GM18907 (cell line): Measurements from ENCODE around the gene RBBP6.

Source experiments
- ATAC-seq: cut with Tn5 transposase; IDR thresholded peaks from one replicate; pipeline ENCODE4 v1.9.1; 2021; ENCODE audit warnings: mild to moderate bottlenecking, moderate library complexity; ENCODE audit not compliant: unreplicated experiment

The RBBP6 gene

DNA sequence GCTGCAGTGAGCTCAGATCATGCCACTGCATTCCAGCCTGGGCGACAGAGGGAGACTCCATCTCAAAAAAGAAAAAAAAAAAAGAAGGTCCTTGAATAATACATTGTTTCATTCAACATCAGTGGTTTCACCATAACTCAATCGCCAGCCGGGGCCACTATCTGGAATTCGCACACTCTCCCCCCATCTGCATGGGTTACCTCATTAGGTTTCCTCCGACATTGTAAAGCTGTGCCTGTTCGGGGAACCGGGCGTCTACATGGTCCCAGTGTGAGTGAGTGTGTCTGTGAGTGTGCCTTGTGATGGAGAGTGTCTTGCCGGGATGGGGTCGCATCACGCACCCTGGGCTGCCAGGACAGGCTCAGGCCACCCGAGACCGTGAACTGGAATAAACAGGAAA lies 16.6 kb upstream of the RBBP6 start:
- ATAC-seq, result no peak

- ATAC-seq, result no peak
Measured at GRCh38 chr16:24523569-24523968, 15.8 kb upstream of the RBBP6 start.

DNA sequence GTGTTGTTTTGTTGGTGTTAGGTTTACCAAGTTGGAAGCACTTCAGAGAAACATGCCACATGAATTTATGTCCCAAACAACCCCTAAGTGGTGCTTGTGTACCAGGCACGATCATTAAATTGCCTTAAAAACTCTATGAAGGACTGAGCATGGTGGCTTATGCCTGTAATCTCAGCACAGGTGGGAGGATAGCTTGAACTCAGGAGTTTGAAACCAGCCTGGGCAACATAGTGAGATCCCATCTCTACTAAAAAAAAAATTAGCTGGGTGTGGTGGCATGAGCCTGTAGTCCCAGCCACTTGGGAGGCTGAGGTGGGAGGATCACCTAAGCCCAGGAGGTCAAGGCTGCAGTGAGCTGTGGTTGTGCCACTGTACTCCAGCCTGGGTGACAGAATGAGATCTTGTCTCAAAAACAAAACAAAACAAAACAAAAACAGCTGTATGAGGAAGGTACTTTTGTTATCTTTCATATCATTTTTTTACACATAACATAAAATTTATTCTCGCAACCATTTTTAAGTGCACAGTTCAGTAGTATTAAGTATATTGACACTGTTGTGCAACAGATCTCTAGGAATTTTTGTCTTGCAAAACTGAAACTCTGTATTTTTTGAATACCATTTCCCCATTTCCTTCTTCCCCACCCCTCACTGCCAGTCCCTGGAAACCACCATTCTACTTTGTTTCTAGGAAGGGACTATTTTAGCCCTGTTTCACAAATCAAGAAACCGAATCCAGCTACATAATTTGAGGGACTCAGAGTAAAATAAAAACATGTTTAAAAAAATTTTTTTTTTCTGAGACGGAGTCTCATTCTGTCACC lies 14.3 kb upstream of the RBBP6 start:
- no peak for ATAC-seq

- ATAC-seq, result no peak
Measured at GRCh38 chr16:24525970-24526559, 13.3 kb upstream of the RBBP6 start.

- ATAC-seq, result no peak
Measured at GRCh38 chr16:24526701-24527495, 12.5 kb upstream of the RBBP6 start.

GRCh38 chr16:24531166-24531565 lies 8.2 kb upstream of the RBBP6 start:
- no peak for ATAC-seq

GRCh38 chr16:24534620-24535019 lies 4.7 kb upstream of the RBBP6 start:
- ATAC-seq, result no peak

DNA sequence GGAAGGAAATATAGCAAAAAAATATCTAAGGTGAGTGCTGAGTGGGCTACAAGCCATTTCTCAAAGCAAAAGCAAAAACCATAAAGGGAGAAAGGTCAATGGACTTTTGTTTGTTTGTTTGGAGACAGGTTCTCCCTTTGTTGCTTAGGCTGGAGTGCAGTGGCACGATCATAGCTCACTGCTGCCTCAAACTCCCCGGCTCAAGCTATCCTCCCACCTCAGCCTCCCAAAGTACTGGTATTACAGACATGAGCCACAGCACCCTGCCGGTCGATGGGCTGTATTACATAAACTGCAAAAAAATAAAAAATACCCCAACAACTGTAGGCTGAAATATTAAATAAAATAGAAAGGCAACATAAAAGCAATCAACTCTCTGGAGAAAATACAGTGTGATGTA lies 3.5 kb upstream of the RBBP6 start:
- ATAC-seq, result no peak

- no peak for ATAC-seq
Measured at GRCh38 chr16:24536671-24537070, 2.7 kb upstream of the RBBP6 start.

GRCh38 chr16:24537474-24538337 lies 1.7 kb upstream of the RBBP6 start:
- no peak for ATAC-seq

DNA sequence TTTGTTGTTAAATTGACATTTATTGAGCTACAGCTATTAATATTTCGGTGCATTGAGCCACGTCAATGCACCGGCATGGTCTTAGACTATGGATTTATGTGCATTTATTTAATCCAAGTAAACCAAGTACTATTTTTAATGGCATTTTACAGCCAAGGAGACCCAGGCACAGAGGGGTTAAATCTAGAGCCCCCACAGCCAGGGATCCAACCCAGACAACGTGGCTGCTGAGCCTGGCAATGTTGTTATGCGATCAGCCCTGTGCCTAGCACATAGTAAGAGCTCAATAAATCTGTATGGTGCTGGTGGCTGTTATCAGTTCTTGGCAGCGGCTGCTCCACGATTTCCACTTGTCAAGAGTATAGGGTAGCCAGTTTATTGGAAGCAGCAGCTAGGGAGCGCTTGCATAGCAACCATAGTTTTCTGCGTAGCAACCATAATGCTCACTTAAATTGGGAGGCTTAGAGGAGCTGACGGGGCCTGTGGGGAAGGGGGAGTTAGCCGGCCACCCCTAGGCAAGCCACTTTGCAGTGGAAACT lies 541 bp upstream of the RBBP6 start:
- ATAC-seq, result no peak

GRCh38 chr16:24539850-24540601 lies 660 bp downstream of the RBBP6 start:
- peak; percentile 48 for ATAC-seq

DNA sequence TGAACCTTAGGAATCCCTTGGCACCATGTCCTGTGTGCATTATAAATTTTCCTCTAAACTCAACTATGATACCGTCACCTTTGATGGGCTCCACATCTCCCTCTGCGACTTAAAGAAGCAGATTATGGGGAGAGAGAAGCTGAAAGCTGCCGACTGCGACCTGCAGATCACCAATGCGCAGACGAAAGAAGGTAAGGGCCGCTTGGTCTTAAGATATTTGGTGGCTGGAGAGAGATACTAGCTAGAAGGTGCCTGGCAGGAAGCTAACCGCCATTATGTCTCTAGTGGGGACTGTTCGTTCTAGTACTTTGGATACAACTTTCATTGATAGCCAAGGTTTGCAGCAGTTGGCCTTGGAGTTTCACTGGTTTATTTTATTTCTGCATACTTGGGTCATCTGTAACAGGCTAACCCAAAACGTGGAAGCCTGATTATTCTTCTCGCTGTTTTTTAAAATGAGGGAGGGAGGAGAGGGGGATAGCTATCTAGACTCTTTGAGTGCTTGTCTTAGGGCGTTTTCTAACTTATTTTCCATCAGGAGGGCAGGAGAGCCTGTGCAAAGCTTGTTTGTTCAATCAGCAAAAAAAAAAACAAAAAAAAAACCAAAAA lies 1.3 kb downstream of the RBBP6 start:
- no peak for ATAC-seq

DNA sequence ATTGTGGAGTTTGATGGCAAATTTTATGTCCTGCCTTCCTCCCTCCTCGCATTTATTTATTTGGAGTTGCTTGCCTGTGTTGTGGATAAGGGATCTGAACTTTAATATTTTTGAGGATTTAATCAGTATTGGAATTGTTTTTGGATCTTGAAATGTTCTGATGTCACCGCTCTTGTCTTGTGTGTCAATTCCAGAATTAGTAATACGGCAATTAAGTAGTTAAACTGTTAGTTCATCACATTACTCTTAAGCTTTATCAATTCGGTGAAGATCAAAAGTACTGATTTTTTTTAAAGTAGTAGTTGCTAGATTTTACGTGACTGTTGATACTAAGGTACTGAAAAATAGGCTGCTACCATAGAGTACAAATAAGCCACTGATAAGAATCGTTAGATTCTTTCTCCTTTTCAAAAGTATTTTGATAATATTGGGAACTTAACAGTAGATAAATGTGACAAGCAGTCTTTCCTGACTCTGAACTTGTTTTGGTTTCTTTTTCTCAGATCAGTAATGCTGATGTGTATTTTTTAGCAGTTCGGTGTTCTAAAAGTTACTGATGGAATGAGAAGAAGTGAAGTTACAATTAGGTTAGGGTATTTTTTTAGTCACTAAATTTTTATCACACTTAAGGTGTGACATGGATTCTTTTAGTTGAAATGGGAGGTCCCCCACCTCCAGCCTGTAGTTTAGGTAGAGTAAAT lies 2.0 kb downstream of the RBBP6 start:
- ATAC-seq, result no peak

DNA sequence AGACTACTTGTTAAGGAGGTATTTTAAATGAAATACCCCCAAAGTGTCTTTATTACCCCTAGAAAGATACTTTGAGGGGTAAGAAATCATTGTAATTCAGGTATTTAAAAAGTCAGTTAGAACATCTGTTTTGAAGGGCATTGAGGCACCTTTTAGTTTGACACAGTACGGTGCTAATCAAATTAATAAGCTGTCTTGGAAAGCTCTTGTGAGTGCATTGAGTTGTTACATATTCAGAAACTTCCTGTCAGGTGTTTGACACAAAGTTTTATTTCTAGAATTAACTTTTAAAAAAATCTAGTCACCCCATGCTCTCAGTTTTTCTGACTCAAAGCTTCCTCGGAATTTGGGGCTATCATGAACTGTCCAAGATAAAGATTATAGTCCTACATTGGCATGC lies 4.6 kb downstream of the RBBP6 start:
- ATAC-seq, result no peak

DNA sequence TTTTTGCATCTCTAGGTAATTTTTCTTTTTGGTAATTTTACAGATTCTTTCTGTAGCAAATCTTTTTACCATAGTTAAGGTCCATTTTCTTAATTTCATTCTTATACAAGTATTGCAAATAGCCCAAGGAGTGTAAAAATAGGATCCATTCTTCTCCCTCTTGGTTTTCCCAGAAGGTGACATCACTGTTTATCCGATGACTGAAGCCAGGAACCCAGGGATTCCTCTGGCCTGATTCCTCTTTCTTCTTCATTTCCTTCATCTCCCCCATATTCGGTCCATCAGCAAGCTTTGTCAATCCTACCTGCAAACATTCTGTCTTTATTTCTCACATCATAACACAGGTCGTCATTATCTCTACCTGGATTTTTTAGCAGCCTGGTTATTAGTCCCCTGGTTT lies 5.3 kb downstream of the RBBP6 start:
- ATAC-seq, result no peak

- no peak for ATAC-seq
Measured at GRCh38 chr16:24550295-24550694, 10.9 kb downstream of the RBBP6 start.

DNA sequence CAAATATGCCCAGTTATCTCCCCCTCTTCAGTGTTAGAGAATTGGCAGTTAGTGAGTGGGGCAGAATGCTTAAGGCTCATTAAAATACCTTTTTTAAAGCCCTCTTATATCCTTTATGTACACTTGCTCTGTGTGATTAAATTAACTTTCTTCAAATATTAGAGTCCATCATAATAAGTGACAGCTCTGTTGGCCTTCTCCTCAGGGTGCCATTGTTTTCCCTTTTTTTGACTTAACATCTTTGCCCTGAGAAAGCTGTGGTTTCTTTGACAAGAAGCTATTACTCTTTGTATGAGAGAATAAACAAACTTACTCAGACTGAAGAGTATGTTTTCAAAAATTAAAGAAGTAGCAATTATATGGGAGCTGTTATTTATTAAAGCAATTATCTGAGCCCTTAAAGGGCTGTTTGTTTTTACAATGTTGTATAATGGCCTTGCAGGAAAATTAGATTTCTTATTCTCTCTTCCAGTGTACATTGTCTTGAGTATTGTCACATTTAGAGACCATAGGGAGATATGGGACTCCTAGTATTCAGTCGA lies 13.4 kb downstream of the RBBP6 start:
- ATAC-seq, result no peak

DNA sequence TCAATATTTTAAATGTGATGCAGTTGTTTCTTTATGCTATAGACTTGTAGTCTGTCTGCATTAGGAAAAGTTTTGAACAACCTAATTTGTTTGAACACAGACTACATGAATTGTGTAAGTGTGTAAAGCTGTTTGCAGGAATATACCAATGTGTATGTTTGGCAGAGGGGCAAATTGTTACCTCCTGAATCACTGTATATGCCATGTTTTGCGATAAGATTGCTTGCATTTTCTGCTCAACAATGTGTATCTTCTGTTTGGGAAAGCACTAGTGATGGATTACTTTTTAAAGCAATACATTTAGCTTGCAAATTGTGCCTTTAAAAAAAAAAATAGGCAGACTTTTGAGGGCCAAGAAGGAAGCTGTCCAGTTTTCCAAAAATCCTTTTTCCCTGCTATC lies 14.6 kb downstream of the RBBP6 start:
- ATAC-seq, result no peak
